ENCODE results near the gene GPR137B. TPM values are rescaled to one million over a fixed set of nuclear protein-coding genes. Genes with fewer than 3 reads are reported as not detected.

Gene GPR137B
- total and polyA plus RNA-seq, 2 of the 8 experiments (the other 6 are each of a cell fraction or from before 2014, with no cell fraction given) = 6.9 to 7.7 TPM

DNA sequence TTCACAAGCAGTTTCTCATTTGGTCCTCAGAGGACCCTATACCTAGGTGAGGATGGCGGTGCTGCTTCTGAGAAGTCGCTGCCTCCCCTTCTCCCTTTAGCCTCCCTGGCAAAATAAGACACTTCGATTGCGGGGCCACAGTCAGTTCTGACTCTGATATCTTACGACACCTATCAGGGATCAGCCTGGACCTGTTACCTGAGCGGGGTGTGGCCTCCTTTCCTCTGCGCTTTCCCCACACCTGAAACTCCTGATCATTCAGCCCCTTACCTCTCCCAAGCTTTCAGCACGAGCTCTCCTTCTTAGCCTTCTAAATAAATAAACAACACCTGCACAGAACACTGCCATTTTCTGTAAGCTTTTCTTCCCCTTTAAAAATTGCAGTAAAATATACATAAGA, 24.6 kb upstream of the GPR137B start (continued):
- TF ChIP-seq, protein P1, sequence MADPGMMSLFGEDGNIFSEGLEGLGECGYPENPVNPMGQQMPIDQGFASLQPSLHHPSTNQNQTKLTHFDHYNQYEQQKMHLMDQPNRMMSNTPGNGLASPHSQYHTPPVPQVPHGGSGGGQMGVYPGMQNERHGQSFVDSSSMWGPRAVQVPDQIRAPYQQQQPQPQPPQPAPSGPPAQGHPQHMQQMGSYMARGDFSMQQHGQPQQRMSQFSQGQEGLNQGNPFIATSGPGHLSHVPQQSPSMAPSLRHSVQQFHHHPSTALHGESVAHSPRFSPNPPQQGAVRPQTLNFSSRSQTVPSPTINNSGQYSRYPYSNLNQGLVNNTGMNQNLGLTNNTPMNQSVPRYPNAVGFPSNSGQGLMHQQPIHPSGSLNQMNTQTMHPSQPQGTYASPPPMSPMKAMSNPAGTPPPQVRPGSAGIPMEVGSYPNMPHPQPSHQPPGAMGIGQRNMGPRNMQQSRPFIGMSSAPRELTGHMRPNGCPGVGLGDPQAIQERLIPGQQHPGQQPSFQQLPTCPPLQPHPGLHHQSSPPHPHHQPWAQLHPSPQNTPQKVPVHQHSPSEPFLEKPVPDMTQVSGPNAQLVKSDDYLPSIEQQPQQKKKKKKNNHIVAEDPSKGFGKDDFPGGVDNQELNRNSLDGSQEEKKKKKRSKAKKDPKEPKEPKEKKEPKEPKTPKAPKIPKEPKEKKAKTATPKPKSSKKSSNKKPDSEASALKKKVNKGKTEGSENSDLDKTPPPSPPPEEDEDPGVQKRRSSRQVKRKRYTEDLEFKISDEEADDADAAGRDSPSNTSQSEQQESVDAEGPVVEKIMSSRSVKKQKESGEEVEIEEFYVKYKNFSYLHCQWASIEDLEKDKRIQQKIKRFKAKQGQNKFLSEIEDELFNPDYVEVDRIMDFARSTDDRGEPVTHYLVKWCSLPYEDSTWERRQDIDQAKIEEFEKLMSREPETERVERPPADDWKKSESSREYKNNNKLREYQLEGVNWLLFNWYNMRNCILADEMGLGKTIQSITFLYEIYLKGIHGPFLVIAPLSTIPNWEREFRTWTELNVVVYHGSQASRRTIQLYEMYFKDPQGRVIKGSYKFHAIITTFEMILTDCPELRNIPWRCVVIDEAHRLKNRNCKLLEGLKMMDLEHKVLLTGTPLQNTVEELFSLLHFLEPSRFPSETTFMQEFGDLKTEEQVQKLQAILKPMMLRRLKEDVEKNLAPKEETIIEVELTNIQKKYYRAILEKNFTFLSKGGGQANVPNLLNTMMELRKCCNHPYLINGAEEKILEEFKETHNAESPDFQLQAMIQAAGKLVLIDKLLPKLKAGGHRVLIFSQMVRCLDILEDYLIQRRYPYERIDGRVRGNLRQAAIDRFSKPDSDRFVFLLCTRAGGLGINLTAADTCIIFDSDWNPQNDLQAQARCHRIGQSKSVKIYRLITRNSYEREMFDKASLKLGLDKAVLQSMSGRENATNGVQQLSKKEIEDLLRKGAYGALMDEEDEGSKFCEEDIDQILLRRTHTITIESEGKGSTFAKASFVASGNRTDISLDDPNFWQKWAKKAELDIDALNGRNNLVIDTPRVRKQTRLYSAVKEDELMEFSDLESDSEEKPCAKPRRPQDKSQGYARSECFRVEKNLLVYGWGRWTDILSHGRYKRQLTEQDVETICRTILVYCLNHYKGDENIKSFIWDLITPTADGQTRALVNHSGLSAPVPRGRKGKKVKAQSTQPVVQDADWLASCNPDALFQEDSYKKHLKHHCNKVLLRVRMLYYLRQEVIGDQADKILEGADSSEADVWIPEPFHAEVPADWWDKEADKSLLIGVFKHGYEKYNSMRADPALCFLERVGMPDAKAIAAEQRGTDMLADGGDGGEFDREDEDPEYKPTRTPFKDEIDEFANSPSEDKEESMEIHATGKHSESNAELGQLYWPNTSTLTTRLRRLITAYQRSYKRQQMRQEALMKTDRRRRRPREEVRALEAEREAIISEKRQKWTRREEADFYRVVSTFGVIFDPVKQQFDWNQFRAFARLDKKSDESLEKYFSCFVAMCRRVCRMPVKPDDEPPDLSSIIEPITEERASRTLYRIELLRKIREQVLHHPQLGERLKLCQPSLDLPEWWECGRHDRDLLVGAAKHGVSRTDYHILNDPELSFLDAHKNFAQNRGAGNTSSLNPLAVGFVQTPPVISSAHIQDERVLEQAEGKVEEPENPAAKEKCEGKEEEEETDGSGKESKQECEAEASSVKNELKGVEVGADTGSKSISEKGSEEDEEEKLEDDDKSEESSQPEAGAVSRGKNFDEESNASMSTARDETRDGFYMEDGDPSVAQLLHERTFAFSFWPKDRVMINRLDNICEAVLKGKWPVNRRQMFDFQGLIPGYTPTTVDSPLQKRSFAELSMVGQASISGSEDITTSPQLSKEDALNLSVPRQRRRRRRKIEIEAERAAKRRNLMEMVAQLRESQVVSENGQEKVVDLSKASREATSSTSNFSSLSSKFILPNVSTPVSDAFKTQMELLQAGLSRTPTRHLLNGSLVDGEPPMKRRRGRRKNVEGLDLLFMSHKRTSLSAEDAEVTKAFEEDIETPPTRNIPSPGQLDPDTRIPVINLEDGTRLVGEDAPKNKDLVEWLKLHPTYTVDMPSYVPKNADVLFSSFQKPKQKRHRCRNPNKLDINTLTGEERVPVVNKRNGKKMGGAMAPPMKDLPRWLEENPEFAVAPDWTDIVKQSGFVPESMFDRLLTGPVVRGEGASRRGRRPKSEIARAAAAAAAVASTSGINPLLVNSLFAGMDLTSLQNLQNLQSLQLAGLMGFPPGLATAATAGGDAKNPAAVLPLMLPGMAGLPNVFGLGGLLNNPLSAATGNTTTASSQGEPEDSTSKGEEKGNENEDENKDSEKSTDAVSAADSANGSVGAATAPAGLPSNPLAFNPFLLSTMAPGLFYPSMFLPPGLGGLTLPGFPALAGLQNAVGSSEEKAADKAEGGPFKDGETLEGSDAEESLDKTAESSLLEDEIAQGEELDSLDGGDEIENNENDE (IDR thresholded peaks at IDR 0.05; ENCODE audit: insufficient replicate concordance, low read length) = no peak
- TF ChIP-seq RBBP5 (IDR thresholded peaks at IDR 0.05; ENCODE audit: borderline replicate concordance, low read depth, low read length) (no peak), TAF1 (IDR thresholded peaks at IDR 0.05; ENCODE audit: low read depth, low read length) (no peak), KDM4A (IDR thresholded peaks at IDR 0.05; ENCODE audit: low read depth, low read length, severe bottlenecking) (no peak), USF2 (IDR thresholded peaks at IDR 0.05; ENCODE audit: low read length) (no peak), POU5F1 (IDR thresholded peaks at IDR 0.05; ENCODE audit: low read depth, low read length) (no peak), SUZ12 (IDR thresholded peaks at IDR 0.05; ENCODE audit: low read length) (no peak), HDAC2 (IDR thresholded peaks at IDR 0.05; ENCODE audit: borderline replicate concordance in 1 of 2, low read depth in 2 of 2, low read length in 2 of 2) (no peak), SP1 (IDR thresholded peaks at IDR 0.05; ENCODE audit: low read depth, low read length) (no peak)
